HPDE6-E6E7 (cell line): ENCODE measurements around the gene IGLON5.

ENCODE experiments used
- DNase-seq: peaks from one replicate; pipeline ENCODE4 v3.0.0; 2011; ENCODE audit warnings: missing footprints; ENCODE audit errors: extremely low spot score

Gene IGLON5

DNA sequence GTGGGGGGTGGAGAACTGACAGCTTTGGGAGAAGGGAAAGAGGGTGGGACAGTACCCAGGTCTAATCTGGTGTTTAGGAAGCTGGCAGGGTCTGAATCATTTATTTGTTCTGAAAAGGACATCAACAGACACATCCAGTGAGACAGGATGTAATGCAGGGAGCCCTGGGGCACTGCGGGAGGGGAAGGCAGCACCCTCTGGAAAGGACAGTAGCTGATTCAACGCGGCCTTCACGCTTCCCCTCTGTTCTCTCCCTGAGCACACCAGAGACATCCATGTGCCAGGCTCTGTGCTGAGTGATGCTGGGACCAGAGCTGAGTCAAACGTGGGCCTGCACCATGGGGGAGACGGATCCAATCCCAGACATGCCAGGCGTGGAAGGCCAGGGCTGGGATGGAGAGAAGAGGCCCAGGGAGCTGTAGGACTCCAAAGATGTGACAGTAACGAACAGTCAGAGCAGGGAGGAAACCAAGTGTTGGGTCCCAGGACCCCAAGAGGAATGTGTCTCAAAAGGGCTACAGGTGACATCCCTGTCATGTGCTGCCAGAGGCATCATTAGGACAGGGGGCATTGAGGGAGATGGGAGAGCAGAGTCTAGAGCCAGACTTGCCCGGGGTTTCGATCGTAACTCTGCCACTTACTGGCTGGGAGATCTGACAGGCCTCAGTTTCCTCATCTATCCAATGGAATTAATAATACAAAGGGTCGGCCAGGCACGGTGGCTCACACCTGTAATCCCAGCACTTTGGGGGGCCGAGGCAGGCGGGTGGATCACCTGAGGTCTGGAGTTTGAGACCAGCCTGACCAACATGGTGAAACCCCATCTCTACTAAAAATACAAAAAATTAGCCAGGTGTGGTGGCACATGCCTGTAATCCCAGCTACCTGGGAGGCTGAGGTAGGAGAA is 53.0 kb downstream of the IGLON5 start:
- DNase-seq: no peak

DNA sequence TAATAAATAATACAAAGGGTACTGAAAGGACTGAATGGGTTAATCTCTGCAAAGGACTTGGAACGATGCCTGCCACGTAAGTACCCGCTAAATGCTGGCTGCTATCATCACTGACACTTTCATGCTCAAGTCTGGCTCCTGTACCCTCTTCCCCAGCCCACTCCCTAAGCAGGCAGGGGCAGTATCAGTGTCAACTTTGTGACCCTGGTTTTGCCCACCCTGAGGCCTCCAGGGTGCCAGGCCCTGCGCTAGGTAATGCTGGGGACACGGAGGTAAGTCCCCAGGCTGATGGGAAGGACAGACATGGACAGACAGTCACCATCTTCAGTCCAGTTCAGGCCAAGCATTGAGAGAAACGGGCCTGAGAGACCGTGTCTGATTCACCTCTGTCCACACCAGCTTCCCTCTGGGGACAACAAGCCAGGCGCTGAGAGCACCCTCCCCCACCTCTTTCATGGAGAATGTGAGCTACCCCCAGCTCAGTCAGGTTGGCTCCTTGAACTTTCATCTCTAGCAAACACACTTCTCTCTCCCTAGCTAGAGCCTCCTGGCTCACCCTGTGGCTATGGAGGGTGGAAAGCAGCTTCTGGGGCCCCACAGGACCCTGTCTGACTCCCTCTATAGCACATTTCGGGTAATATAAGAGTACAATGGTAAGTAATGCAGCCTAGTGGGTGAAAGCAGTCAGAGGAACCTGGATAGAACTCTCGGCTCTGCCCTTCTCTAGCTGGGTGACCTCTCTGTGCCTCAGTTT is 53.9 kb downstream of the IGLON5 start:
- DNase-seq: no peak

- no peak for DNase-seq
Observed at GRCh38 chr19:51365965-51366388, 54.5 kb downstream of the IGLON5 start, which contains the start of gene ETFB. Gene ETFB (minus strand): TSS chr19:51366388. CDS start chr19:51366326, 62 bp downstream.

DNA sequence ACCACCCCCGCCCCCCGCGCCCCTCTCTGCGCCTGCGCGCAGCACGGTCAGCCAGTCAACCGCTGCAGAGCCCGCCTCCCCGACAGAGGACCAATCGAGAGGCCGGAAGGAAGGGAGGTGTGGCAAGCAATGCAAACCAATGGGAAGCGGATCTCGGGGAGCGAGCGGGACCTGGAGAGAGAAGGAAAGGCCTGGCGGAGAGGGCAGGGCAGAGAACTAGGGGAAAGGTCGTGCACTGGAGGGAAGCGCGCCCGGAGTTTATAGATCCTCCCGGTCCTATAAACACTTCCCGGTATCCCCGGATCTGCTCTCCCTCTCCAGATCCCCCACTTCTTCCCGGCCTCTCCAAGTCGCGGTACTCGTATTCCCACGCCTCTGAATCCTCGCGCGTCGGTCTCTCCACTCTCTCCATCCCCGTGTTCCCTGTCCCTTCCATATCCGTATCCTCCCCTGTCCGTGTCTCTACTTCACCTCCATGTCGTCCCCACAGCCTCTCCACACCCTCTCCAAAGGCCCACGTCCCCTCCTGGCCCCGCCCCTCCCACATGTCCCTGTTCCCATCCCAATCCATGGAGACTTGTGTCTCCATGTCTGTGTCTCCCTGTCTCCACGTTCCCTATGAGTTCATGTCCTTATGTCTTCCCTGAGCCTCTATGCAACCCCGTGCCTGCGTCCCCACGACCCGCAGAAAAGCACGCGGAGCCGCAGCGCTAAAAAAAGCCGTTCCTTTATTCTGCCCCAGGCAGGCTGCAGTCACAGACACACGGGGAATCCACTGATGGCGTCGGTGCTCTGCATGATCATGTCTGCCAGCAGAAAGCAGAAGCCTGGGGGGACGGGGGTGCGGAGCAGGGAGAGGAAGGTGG is 55.2 kb downstream of the IGLON5 start:
- peak; percentile 95 for DNase-seq

DNA sequence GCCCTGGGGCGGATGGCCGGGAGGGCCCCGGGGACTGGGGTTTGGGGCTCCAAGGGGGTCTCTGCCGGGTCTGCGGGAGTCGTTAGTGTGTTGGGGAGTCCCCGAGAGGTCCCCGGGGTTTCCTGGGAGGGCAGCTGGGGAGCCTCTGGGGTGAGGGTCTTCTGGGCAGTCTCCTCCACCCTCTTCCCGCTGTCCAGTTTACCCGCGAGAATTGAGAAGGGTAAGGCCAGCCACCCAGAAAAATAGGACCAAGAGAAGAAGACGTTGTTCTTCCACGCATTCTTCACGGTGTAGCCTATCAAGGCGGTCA is 55.8 kb downstream of the IGLON5 start:
- DNase-seq: no peak

DNA sequence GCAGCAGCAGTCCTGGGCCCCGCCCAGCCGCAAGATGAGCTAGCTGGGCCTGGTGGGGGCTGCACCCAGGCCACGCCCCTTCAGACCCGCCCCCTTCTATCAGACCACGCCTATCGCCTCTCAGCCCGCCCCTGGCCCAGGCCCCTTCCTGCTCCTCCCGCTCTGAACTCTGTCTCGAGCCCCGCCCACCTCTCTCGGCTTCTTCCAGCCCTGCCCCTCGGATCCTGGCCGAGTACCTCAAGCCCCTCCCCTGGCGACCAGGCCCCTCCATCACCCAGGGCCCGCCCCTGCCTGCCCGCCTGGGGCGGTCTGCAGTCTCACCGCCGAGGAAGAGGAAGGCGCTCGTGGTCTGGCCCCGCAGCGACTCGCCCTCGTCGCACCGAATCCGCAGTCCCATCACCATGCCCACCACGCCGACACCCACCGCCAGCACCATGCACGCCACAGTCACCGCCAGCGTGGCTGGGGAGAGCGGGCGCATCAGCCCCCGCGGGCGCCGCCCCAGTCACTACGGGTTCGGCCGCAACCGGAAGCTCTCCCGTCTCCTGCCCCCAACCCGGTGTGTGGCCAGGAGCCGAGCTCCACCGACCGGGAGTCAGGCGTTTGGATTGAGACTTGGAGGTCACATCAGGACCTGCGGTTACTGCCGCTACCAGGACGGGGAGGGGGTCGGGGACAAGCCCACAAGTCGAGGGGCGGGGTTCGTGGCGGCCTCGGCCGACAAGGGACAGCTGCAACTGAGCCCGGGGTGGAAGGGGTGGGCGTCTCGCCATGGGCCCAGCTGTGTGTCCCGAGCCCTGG is 56.3 kb downstream of the IGLON5 start:
- DNase-seq: peak; percentile 92

- no peak for DNase-seq
Observed at GRCh38 chr19:51368366-51369282, 57.2 kb downstream of the IGLON5 start, which contains the start of gene CLDND2. Gene CLDND2 (minus strand): TSS chr19:51369003. CDS start chr19:51368577, 426 bp downstream.

- no peak for DNase-seq
Observed at GRCh38 chr19:51370230-51370629, 58.8 kb downstream of the IGLON5 start.

- no peak for DNase-seq
Observed at GRCh38 chr19:51371186-51371690, 59.8 kb downstream of the IGLON5 start.

- no peak for DNase-seq
Observed at GRCh38 chr19:51372021-51372648, 60.7 kb downstream of the IGLON5 start.

GRCh38 chr19:51372649-51373504 is 61.4 kb downstream of the IGLON5 start, which contains the start of gene NKG7:
Gene NKG7 (minus strand): TSS chr19:51372654. CDS start chr19:51372535, 119 bp downstream.
- no peak for DNase-seq

DNA sequence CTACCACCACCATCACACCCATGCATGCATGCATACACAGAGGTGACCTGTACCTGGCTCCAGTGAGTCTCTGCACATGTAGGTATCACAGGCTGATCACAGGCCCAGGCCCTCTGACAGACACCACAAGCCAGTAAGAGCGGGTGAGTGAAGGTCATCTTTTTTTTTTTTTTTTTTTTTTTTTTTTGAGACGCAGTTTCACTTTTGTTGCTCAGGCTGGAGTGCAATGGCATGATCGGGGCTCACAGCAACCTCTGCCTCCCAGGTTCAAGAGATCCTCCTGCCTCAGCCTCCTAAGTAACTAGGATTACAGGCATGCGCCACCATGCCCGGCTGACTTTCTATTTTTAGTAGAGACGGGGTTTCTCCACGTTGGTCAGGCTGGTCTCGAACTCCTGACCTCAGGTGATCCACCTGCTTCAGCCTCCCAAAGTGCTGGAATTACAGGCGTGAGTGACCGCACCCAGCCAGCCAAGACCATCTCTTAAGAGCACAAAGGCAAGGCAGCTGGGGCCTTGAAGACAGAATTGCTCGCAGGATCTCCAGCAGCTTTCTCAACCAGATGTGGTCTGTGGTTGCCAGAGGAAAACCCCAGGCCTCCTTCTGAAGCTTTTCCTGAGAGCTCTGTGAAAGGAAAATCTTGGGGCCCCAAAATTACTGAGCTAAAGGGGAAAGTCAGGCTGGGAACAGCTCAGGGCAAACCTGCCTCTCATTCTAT is 64.2 kb downstream of the IGLON5 start:
- no peak for DNase-seq

GRCh38 chr19:51377422-51377821 is 66.0 kb downstream of the IGLON5 start:
- DNase-seq: no peak

- no peak for DNase-seq
Observed at GRCh38 chr19:51380379-51380778, 68.9 kb downstream of the IGLON5 start.
